GM12865 (cell line): Measurements from ENCODE around the gene ENC1.

Source experiments
- DNase-seq: peaks from one replicate; pipeline ENCODE4 v3.0.0; 2010; ENCODE audit warnings: low read depth
- H3K4me3 ChIP-seq: 2 replicates; pipeline ENCODE4 v1.5.1; 2011; ENCODE audit warnings: mild to moderate bottlenecking, low read depth, low read length, control low read depth
- CTCF ChIP-seq: IDR thresholded peaks from 2 replicates; pipeline ENCODE4 v1.5.1; 2011; ENCODE audit warnings: low read length, control low read depth, low read depth, inconsistent platforms; ENCODE audit not compliant: insufficient read depth; ENCODE audit errors: missing control alignments

The ENC1 gene

GRCh38 chr5:74586856-74587255, 53.7 kb downstream of the ENC1 start:
- DNase-seq: no peak
- no peak for TF ChIP-seq CTCF

GRCh38 chr5:74582853-74583252, 57.7 kb downstream of the ENC1 start:
- no peak for DNase-seq
- H3K4me3 ChIP-seq: no peak overlapping the region
- TF ChIP-seq CTCF: no peak

More at GRCh38 chr5:74586856-74587255, 53.7 kb downstream of the ENC1 start:
- H3K4me3 ChIP-seq: no peak overlapping the region

GRCh38 chr5:74581988-74582365, 58.6 kb downstream of the ENC1 start:
- no peak for DNase-seq
- H3K4me3 ChIP-seq: no peak overlapping the region
- TF ChIP-seq CTCF: no peak

GRCh38 chr5:74580729-74581109, 59.8 kb downstream of the ENC1 start:
- no peak for DNase-seq
- no peak overlapping the region for H3K4me3 ChIP-seq
- TF ChIP-seq CTCF: no peak

GRCh38 chr5:74579215-74579614, 61.3 kb downstream of the ENC1 start:
- peak; percentile 95 for DNase-seq
- no peak for TF ChIP-seq CTCF
- no peak overlapping the region for H3K4me3 ChIP-seq

- DNase-seq: peak; percentile 79
- H3K4me3 ChIP-seq: no peak overlapping the region
- no peak for TF ChIP-seq CTCF
Observed at GRCh38 chr5:74578356-74579044, 62.0 kb downstream of the ENC1 start.
